B cell (primary cell): ENCODE results near the gene TGFBRAP1. TPM values are rescaled to one million over a fixed set of nuclear protein-coding genes. Genes with fewer than 3 reads are reported as not detected.

ENCODE experiments used
- ATAC-seq: fragments of 200-7000 bp; cut with Tn5 transposase; one replicate; pipeline ENCODE4 v1.10.0; 2021; ENCODE audit warnings: low read depth, mild to moderate bottlenecking, moderate number of reproducible peaks, moderate library complexity
- CTCF ChIA-PET: fragments of 350-600 bp; sonication (Branson Sonifier 250); formaldehyde crosslinking; loops from one replicate; lab custom pipeline; 2021; ENCODE audit warnings: antibody characterized with exemption, inconsistent platforms; lab: Charles Lee
- POLR2A ChIA-PET: fragments of 350-600 bp; sonication (Branson Sonifier 250); formaldehyde crosslinking; loops from one replicate; lab custom pipeline; 2021; ENCODE audit warnings: antibody characterized with exemption; lab: Charles Lee
- DNase-seq: peaks from one replicate; pipeline ENCODE4 v3.0.0; 2013
- H2AFZ ChIP-seq: 2 replicates; pipeline ENCODE4 v1.6.1; 2012; ENCODE audit warnings: mild to moderate bottlenecking, low read depth, low read length; ENCODE audit not compliant: insufficient read depth, poor library complexity, severe bottlenecking
- H3K27ac ChIP-seq, 2 donors: 1 replicate in 1 of 2; 2 replicates in 1 of 2; pipeline ENCODE4 v1.5.1; 2012 to 2013; ENCODE audit warnings: low read length in 2 of 2, mild to moderate bottlenecking in 2 of 2, moderate library complexity in 1 of 2
- H3K27me3 ChIP-seq, 4 experiments: fragments of 200-600 bp in 1 of 4; sonication (generic) in 1 of 4; replicated peaks in 1 of 4; 1 replicate in 2 of 4; 2 replicates in 2 of 4; pipeline versions ENCODE4 v1.6.1 to v1.7.0; 2013 to 2016; ENCODE audit warnings: low read length in 3 of 4, mild to moderate bottlenecking in 2 of 4, mixed read lengths in 1 of 4, moderate library complexity in 1 of 4; ENCODE audit not compliant: insufficient read depth in 4 of 4, control insufficient read depth in 3 of 4; ENCODE audit errors: control extremely low read depth in 1 of 4
- H3K36me3 ChIP-seq, 2 experiments: replicated peaks in 1 of 2; 1 replicate in 1 of 2; 2 replicates in 1 of 2; pipeline versions ENCODE4 v1.6.1 to v1.7.1; 2013; ENCODE audit warnings: low read length in 1 of 2; ENCODE audit not compliant: insufficient read depth in 2 of 2, control insufficient read depth in 1 of 2; ENCODE audit errors: control extremely low read depth in 1 of 2, extremely low read depth in 1 of 2
- H3K4me1 ChIP-seq, 2 donors: fragments of 200-600 bp in 1 of 2; sonication (generic) in 1 of 2; 1 replicate in 1 of 2; 2 replicates in 1 of 2; pipeline versions ENCODE4 v1.5.1 to v1.6.1; 2013 to 2017; ENCODE audit warnings: low read length in 2 of 2; ENCODE audit not compliant: control insufficient read depth in 2 of 2, insufficient read depth in 2 of 2
- H3K4me2 ChIP-seq: replicated peaks from 2 replicates; pipeline ENCODE3; 2012; ENCODE audit warnings: mild to moderate bottlenecking, low read depth, low read length; ENCODE audit not compliant: poor library complexity, severe bottlenecking
- H3K4me3 ChIP-seq, 5 experiments: fragments of 200-600 bp in 1 of 5; sonication (generic) in 1 of 5; 1 replicate in 3 of 5; 2 replicates in 2 of 5; pipeline versions ENCODE4 v1.5.1 to v1.7.0; 2011 to 2016; ENCODE audit warnings: low read length in 4 of 5, mild to moderate bottlenecking in 4 of 5, low read depth in 2 of 5, control low read depth in 1 of 5, moderate library complexity in 1 of 5; ENCODE audit not compliant: insufficient read depth in 1 of 5; ENCODE audit errors: control extremely low read depth in 1 of 5, extremely low read depth in 1 of 5
- H3K79me2 ChIP-seq: fragments of 200-600 bp; sonication (generic); one replicate; pipeline ENCODE4 v1.6.0; 2016; ENCODE audit warnings: low read length; ENCODE audit not compliant: control insufficient read depth, insufficient read depth
- H3K9ac ChIP-seq: fragments of 200-600 bp; sonication (generic); 2 replicates; pipeline ENCODE4 v1.6.1; 2017; ENCODE audit warnings: mild to moderate bottlenecking, low read length, moderate library complexity
- H3K9me3 ChIP-seq, 3 donors: one replicate each; pipeline versions ENCODE4 v1.6.1 to v1.7.1; 2013; ENCODE audit warnings: low read length in 2 of 3; ENCODE audit not compliant: control insufficient read depth in 2 of 3, insufficient read depth in 1 of 3; ENCODE audit errors: control extremely low read depth in 1 of 3
- H4K20me1 ChIP-seq: 2 replicates; pipeline ENCODE4 v1.6.0; 2012; ENCODE audit warnings: mild to moderate bottlenecking, low read length; ENCODE audit not compliant: insufficient read depth, control insufficient read depth, poor library complexity, severe bottlenecking
- H3K27ac Mint-ChIP-seq: one replicate; pipeline ENCODE4 v1.8.0; 2021; ENCODE audit warnings: mixed read lengths
- H3K27me3 Mint-ChIP-seq: one replicate; pipeline ENCODE4 v1.8.0; 2021; ENCODE audit warnings: mixed read lengths
- H3K4me1 Mint-ChIP-seq: one replicate; pipeline ENCODE4 v1.8.0; 2021; ENCODE audit warnings: mixed read lengths
- H3K4me3 Mint-ChIP-seq: one replicate; pipeline ENCODE4 v1.8.0; 2021; ENCODE audit warnings: mixed read lengths
- H3K9me3 Mint-ChIP-seq: one replicate; pipeline ENCODE4 v1.8.0; 2022; ENCODE audit warnings: mixed read lengths; ENCODE audit not compliant: insufficient read depth
- CTCF ChIP-seq: fragments of 200-600 bp; IDR thresholded peaks from one replicate; pipeline ENCODE4 v1.8.0; 2022; ENCODE audit warnings: antibody characterized with exemption, mild to moderate bottlenecking
- EZH2 ChIP-seq: IDR thresholded peaks from 2 replicates; pipeline ENCODE4 v1.6.1; 2012; ENCODE audit warnings: borderline replicate concordance, low read depth, mild to moderate bottlenecking, moderate library complexity, low read length; ENCODE audit not compliant: insufficient read depth, poor library complexity, severe bottlenecking
- WGBS: methylation state at CpG from one replicate; pipeline ENCODE4 v1.1.5; 2013; ENCODE audit warnings: missing lambda C conversion rate; ENCODE audit not compliant: insufficient coverage; 5-methylcytosine and 5-hydroxymethylcytosine counted together
- intact Hi-C: fragments of 100-400 bp; cut with micrococcal nuclease; formaldehyde crosslinking; loops from one replicate; pipeline ENCODE4 v1.10.0; 2022
- polyA plus RNA-seq: library from polyadenylated mRNA; depleted of rRNA; stranded (reverse); fragments of >200 nt; gene quantifications from 2 replicates; pipeline ENCODE4 v1.2.3, GENCODE V29; 2012
- total RNA-seq, 2 donors: library from RNA; stranded (reverse); fragments of 120-200 nt in 1 of 2; gene quantifications; 1 replicate in 1 of 2; 2 replicates in 1 of 2; pipeline versions ENCODE4 v1.2.3 to v1.2.4, GENCODE V29; 2013 to 2022

The TGFBRAP1 gene
- total and polyA plus RNA-seq, 2 donors (not counting 1 experiment from before 2014, with no cell fraction given) = 9.3 to 21.7 TPM

- no peaks in the 10 kb centered on the region for H3K9me3 Mint-ChIP-seq
- Histone ChIP-seq H3K4me3 (no peak overlapping the region), H3K79me2 (no peaks in the 10 kb centered on the region), H3K27ac (no peak overlapping the region), H3K4me2 (no peak overlapping the region), H2AFZ (no peak overlapping the region), H3K9me3 (no peaks in the 10 kb centered on the region), H3K27me3 (no peaks in the 10 kb centered on the region), H3K9ac (no peak overlapping the region), H3K4me1 (no peaks in the 10 kb centered on the region), H4K20me1 (no peaks in the 10 kb centered on the region), H3K36me3 (no peaks in the 10 kb centered on the region)
- H3K4me3 Mint-ChIP-seq = no peak overlapping the region
- no peaks in the 10 kb centered on the region for H3K4me1 Mint-ChIP-seq
- ChIA-PET POLR2A (no interaction called here), CTCF (no interaction called here)
- 90% methylated on average over 3 of the region's 3 CpGs for WGBS
- no peak overlapping the region for H3K27ac Mint-ChIP-seq
- intact Hi-C loops = no loop called here
- no peaks in the 10 kb centered on the region for H3K27me3 Mint-ChIP-seq
- TF ChIP-seq EZH2 (no peak), CTCF (no peak)
- DNase-seq (no peak), ATAC-seq (no peak)
Measured at GRCh38 chr2:105377871-105378270, 48.3 kb upstream of the TGFBRAP1 start.

GRCh38 chr2:105376789-105377240, 47.3 kb upstream of the TGFBRAP1 start:
- H3K4me3 Mint-ChIP-seq = no peak overlapping the region

More at GRCh38 chr2:105376789-105377240, 47.3 kb upstream of the TGFBRAP1 start:
- H3K4me3 ChIP-seq = no peak overlapping the region
- H3K79me2 ChIP-seq = no peaks in the 10 kb centered on the region
- ChIA-PET CTCF (no interaction called here), POLR2A (no interaction called here)
- H3K9me3 ChIP-seq = no peaks in the 10 kb centered on the region
- H3K9ac ChIP-seq = no peak overlapping the region
- no peak overlapping the region for H3K4me2 ChIP-seq
- TF ChIP-seq CTCF (no peak), EZH2 (no peak)
- no peak overlapping the region for H3K27ac Mint-ChIP-seq
- ATAC-seq (no peak), DNase-seq (no peak)
- no peaks in the 10 kb centered on the region for H3K4me1 ChIP-seq
- no peaks in the 10 kb centered on the region for H3K36me3 ChIP-seq
- no peaks in the 10 kb centered on the region for H3K27me3 ChIP-seq
- no peaks in the 10 kb centered on the region for H3K27me3 Mint-ChIP-seq
- no peaks in the 10 kb centered on the region for H3K9me3 Mint-ChIP-seq
- no peak overlapping the region for H2AFZ ChIP-seq
- 100% methylated on average over 3 of the region's 5 CpGs for WGBS
- no peaks in the 10 kb centered on the region for H4K20me1 ChIP-seq
- H3K4me1 Mint-ChIP-seq = no peaks in the 10 kb centered on the region
- H3K27ac ChIP-seq = no peak overlapping the region
- intact Hi-C loops = no loop called here
